NCI-H748 (cell line): ENCODE data around the gene HOXC6.
"Not testable (repeated sequence)": the region's sequence is repeated elsewhere in the genome, so short reads cannot be mapped to it uniquely, and the experiment has no call there.

ENCODE experiments used
- DNase-seq: peaks from one replicate; lab custom pipeline; 2025; ENCODE audit not compliant: unreplicated experiment; lab: John Stamatoyannopoulos, UW

The HOXC6 gene

DNA sequence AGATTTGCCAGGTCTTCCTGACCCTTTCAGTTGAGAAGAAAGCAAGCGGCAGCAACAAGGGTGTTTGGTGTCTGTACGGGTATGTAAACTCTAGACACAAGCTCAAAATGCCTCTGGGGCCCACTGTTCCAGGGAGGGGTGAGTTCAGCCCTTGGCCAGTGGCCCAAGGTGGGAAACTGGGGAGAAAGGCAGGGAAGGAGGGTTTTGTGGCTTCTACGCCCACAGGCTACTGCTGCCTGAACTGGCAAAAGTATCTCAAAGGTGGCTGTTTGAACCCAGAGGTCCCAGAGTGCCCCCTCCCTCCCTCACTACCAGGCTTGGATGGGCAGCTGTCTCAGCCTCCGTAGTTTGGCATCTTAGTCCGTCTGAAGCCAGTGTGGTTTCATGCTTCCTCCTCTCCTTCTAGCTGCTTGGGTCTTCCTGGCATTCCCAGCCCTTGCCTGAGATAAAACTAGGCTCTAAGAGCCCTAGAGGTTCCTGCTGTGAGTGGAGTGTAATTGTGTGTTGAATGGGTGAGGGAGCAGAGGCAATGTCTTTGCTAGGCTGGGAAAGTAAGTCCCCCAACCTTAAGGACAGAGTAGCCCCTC, 10.1 kb downstream of the HOXC6 start:
- no peak for DNase-seq

DNA sequence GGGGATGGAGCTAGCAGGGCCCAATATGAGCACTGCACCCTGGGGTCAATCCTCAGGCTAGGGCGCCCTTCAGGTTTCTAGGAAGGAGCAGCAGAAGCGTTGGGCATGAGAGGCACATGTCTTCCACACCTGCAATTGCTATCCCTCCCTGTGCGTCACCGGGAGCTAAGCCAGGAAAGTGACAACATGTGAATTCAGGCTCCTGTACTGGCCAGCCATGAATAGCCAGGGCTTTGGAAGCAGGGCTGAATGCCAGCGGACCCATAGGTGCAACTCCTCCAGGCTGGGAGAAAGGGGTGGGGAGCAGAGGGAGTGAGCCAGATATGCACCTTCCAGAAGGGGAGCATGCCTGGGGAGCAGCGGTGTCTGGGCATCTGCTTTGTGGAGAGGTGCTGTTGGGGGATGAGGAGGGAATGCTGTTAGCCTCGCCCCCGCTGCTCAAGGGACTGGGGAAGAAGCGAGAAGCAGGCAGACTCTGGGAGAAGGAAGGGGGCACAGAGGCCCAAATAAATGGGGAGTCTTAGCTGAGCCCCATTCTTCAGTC, 10.7 kb downstream of the HOXC6 start:
- no peak for DNase-seq

DNA sequence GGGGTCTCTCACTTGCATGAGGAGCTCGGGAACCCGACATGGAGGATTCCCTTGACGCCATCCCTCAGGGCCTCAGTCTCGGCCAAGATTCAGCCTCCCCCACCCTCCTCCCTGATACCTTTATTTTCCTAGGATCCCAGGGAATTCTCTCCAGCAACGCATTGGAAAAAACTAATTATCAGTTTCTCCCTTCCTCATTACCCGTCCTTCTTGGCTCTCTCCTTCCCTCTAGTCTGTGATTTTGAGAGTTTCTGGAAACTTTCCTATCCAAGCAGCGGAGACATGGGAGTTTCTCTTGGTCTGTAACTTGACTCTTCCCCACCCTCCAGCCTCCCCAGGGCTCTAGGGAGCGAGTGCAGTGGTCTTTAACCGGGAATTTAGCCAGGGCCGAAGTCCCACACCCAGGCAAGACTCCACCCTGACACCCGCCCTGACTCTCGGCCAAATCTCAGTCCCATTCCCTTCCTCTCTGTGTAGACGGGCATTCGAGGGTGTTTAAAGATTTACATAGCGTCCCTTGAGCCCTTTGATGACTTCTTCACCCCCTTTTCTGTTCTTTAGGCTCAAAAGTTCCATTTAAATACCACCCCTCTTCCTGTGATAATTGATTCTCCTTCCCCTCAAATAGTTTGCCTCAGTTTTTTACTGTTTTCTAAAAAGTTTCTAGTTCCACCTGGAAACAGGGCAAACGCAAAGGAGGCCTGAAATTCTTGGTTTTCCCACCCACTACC, 11.3 kb downstream of the HOXC6 start:
- no peak for DNase-seq

DNA sequence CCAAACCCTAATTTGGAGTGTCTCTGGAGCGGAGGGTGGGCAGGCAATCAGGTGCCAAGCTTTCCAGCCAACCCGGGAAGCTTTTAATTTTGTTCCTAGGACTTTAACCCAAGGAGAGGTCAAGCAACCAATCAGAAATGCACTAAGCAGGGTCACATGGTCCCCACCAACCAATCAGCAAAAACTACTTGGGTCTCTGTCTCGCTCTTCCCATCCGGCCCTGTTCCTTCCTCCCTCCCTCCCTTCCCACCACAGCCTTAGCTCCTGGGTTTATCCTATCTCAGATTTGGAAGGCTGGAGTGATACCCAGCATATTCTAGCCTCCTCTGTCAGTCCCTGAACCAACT, 11.9 kb downstream of the HOXC6 start:
- DNase-seq, result peak; percentile 15

DNA sequence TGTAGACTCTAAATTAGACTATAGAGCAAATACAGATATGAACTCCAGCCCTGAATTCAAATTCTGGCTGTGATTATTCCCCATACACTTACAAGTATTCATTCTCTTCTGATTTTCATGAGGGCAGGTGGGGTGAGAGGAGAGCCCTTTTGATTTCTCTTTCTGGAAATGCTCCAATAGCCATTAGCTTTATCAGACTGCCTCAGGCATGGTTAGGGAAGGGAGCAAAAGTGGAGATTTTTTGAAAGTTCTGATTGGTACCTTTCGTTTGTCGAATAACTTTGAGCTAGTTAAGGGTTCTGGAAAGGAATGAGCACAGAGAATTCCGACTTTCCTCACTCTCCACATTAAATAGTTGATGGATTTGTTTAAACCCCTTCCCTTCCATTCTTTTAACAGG, 12.4 kb downstream of the HOXC6 start:
- DNase-seq, result no peak

GRCh38 chr12:54041097-54041690, 13.0 kb downstream of the HOXC6 start:
- no peak for DNase-seq

GRCh38 chr12:54042033-54042432, 13.8 kb downstream of the HOXC6 start:
- not testable (repeated sequence) for DNase-seq

DNA sequence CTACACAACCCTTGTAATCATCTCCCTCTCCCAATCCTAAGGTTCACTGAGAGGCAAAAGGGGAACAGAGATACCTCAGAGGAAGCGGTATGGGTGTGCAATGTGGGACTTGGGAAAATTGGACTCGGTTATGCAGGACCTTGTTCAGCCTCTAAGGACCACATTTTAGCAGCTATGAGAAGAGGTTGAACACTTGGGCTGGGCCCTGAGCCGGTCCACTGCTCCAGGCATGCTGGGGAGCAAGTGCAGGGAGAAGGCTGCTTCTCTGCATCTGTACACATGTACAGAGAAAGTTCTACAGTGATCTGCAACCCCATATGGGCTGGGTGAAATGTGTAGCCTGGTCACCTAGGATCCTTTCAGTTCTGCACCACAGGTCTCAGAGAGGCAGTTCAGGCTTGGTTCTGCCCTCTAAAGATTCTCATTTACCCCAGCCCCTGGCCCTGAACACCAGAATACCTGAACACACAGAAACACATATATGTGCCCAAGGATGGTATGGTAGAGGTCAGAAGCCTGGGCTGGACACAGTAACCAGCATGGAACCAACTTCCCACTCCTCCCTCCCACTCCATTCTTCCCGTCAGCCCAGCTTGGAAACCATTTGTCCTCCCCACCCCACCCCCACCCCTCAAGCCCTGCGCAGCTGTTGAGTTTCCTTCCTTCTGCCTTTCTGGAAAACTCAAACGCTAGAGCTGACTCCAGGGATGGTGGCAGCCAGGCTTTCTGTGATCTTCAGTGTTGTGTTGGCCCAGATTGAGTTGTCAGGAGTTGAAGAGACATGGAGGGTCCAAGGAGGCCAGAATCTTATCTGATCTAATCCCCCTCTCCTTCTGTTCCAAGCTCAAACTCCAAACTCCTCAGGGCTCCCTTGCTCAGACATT, 15.0 kb downstream of the HOXC6 start:
- no peak for DNase-seq

GRCh38 chr12:54044425-54045103, 16.3 kb downstream of the HOXC6 start:
- no peak for DNase-seq

- DNase-seq, result no peak
Observed at GRCh38 chr12:54045401-54045800, 17.2 kb downstream of the HOXC6 start.

DNA sequence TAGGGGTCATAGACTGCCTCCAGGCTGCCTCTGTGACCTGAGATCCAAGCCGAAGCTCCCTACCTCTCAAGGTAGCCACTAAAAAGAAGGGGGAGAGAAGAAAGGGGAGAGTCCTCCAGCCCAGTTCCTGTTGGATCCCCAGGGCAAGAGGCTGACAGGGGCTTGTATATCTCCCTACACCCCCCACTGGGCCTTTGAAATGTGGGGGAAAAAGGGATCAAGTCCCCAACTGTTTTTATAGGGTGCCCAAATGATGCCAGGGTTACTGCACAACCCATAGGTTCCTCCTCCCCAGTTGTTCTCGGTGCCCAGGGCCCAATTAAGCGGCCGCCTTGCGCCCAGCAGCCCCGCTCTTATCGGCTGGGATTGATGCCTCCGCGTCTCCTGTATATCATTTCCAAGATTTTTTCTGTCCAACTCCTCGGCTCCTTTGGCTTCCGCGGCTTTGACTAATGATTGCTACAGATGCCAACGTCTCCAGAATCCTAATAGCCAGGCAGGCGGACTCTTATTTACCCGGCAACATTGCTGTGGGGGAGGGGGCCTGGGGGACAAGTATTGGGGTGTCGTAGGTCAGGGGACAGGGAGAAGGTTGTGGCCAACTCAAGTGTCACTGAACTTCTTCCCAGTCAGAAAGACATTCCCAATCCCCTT, 17.8 kb downstream of the HOXC6 start:
- DNase-seq, result no peak

DNA sequence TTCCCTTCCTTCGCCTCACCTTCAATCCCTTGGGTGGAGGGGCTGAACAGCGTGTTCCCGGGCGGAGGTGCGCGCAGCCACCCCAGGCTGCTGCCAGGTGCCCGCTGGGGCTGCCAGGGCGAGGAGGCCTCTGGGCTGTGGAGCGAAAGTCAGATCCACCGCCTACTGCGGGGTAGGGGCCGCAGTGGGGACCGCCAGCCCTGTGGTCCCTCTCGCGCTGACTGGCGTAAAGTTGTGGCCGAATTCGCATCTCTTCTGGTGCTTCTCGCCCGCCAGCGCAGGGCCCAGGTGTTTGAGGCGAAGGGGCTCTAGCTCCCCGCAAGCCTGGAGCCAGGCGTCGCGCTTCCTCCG, 18.5 kb downstream of the HOXC6 start:
- no peak for DNase-seq

DNA sequence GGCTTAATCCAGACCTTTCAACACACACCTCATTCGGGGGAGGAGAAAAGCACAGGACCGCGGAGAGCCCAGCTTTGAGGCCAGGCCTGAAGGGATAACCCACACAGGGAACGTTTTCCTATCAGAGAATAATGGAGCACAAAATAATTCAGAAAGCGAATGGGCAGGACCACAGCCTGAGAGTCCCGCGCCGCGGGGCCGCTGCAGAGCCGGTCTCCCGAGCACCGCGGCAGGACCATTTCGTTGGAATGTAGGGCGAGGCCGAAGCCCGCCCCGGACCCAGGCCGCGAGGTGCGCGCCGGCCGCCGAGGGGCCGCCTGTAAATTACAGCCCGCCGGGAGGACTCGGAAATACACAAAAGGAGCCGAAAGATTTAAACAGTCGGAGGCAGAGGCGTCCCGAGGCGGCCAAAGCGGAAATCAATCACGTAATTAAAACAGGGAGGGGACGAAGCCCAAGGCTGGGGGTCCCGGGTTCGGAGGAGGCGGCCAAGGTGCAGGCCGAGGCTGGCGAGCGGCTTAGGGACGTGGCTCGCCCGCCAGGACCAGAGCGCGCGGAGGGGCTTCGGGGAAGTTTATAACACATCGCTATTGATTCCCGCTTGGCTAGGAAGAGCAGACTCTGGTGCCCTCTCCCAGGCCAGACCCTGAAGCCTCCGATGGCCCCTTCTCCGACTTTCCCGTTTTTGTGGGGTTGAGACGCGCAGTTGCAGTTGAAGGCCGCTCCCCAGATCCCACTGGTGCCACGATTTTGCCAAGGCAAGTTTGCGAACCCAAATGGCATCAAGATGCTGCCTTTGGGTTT, 19.1 kb downstream of the HOXC6 start:
- DNase-seq, result peak; percentile 13

DNA sequence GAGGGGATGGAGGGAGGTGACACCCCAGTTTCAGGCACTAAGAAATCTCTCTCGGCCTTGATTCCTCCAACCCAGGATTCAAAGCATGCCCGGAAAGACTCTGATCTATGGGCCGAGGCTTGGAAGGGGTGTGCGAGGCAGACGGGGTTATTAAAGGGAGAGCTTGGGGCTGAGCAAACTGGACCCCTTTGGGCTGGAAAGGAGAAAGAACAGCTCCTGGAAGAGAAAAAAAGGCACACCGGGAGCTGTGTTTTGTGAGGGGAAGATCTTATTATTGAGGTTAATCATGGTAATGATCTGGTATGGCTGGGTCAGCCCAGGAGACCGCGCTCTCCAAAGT, 19.7 kb downstream of the HOXC6 start:
- no peak for DNase-seq

DNA sequence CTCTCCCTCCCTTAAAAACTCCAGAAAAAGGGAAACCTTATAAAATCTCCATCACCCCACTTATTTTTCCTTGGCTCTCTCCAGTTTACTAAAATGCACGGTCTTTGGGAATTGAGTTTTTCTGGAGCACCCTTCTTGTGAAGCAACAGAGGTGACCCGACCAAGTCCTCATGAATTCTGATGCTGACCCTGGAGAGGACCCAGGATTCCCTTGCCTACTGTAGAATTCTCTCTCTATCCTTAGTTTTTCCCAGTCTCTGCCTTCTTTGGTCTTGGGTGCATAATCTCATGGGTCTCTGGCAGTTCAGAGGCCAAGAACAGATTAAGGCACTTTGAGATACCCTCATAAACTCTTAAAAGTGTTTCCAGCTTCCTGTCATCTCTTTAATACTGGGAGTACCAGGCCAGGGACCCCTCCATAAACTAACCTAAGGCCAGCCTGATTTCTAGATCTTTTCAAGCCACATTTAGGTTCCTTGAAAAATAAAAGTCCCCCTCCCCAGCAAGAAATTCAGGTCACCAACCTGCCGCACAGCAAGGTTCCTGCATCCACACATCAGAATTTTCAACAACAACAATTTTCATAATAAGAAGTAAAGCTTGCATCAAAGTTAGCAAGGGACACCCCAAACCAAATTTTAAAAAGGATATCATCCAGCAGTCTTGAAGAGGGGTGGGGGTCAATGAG, 20.3 kb downstream of the HOXC6 start:
- no peak for DNase-seq

- no peak for DNase-seq
Observed at GRCh38 chr12:54049108-54049507, 20.9 kb downstream of the HOXC6 start.

DNA sequence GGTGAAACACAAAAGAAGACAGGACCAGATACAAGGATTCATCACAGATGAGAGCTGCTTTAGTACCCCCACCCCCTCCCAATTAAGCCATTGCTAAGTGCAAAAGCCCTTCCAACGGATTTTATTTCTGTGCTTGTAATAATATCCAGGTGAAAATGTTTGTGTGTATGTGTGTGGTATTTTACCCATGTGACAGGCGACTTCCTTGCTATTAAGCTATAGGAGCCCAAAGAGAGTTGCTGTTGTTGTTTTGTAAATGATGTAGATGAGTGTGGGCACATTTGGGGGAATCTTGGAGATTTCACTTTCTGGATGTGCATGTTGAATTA, 22.2 kb downstream of the HOXC6 start:
- DNase-seq, result no peak

DNA sequence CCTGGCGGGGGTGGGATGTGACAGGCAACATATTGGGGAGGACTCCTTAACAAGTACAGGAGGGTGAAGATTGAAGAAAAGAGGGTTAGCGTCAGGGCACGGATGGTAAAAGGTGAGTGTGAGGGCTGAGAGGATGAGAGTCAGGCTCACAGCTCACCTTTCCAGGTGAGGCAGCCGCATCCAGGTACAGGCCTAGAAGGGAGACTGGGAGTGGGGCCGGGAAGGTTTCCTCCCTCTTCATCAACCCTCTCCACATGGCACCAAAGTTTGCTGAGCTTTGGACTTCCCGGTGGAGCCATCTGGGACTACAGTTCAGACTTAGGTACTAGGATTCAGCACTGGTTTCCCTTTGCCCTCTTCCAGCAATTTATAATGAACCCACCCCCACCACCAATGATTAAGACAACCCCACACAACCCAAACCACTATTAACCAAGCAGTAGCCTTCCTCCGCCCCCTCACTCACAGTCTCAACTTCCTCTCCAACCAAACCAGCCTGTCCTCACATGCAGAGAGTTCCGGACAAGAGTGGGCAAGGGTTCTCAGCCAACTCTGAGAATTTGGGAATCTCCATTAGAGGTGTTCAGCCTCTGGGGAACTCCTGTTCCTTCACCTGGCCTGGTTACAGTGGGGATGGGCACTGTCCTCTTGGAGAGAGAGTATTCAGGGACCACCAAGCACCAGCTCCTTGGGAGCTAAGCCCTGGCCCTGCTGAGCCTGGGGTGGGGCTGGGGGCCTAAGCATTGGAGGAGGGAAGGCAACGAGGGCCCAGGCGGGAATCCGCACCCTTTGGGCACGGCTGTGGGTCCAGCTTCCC, 23.0 kb downstream of the HOXC6 start:
- no peak for DNase-seq
